Activated T-cell treated with anti-CD3 and anti-CD28 coated beads, Interleukin-2, amount 50 U/mL, for 24 hours (primary cell): Measurements from ENCODE around the gene HES2.

Experiments used
- DNase-seq: peaks from one replicate; pipeline ENCODE4 v3.0.0-alpha.2; 2020
- H3K27ac Mint-ChIP-seq: 2 replicates; pipeline ENCODE4 v1.8.0; 2020; ENCODE audit warnings: mild to moderate bottlenecking, mixed read lengths
- H3K27me3 Mint-ChIP-seq: 2 replicates; pipeline ENCODE4 v1.8.0; 2020; ENCODE audit warnings: mixed read lengths
- H3K36me3 Mint-ChIP-seq: 2 replicates; pipeline ENCODE4 v1.8.0; 2020; ENCODE audit warnings: low read depth, mixed read lengths
- H3K4me1 Mint-ChIP-seq: 2 replicates; pipeline ENCODE4 v1.8.0; 2020; ENCODE audit warnings: low read depth, mixed read lengths
- H3K4me3 Mint-ChIP-seq: 2 replicates; pipeline ENCODE4 v1.8.0; 2020; ENCODE audit warnings: mild to moderate bottlenecking, moderate library complexity, mixed read lengths
- H3K9me3 Mint-ChIP-seq: 2 replicates; pipeline ENCODE4 v1.8.0; 2020; ENCODE audit warnings: mixed read lengths

Gene HES2

DNA sequence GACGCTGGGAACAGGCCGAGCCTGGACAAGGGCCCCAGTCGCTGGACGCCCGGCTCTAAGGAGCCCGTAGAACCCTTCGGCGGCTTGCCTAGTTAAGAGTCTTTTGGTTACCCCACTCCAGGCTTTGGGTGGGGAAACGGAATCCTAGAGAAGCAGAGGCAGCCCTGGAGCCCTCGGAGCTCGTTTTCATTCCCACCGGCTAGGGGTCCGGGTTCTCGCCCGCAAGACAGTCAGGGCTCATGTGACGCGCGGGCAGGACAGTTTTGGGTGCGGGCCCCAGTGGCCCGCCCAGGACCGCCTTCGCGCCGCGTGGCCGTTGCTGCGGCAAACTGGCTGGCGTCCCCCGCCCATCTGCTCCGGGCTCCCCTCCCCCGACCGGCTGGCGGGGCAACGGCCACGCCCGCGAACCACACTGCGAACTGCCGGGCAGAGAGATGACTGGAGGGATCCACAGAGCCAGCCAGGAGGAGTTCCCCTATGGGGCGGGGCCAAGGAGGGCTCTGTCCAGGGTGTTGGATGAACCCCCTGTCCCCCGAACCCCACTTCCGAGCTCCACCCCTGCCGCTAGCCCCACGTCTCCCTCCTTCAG is 829 bp upstream of the HES2 start:
- H3K4me3 Mint-ChIP-seq = no peak overlapping the region
- peaks cover 15% of the 10 kb centered on the region for H3K4me1 Mint-ChIP-seq

DNA sequence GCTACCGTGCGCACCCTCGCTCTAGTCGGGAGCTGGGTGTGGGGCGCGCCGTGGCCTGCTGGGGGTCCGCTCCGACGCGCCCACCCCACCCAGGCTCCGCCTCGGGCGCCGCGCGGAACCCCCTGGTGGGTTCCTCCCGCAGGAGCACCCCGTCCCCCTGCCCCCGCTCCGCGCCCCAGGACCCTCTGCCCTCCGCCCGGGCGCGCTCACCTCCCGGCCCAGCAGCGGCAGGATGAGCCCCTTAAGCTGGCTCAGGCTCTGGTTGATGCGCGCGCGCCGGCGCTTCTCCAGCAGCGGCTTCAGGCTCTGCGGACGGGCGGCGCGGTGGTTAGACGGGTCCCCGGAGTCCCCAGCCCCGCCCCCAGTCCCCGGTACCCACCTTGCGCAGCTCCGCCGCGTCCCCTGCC is 319 bp downstream of the HES2 start:
- Mint-ChIP-seq H3K9me3 (no peaks in the 10 kb centered on the region), H3K36me3 (no peaks in the 10 kb centered on the region), H3K4me1 (peaks cover 24% of the 10 kb centered on the region), H3K27me3 (peaks cover 89% of the 10 kb centered on the region), H3K4me3 (no peak overlapping the region), H3K27ac (no peak overlapping the region)
- no peak for DNase-seq

More for the DNA sequence above, 829 bp upstream of the HES2 start:
- no peaks in the 10 kb centered on the region for H3K36me3 Mint-ChIP-seq
- H3K9me3 Mint-ChIP-seq = no peaks in the 10 kb centered on the region
- no peak for DNase-seq
- no peak overlapping the region for H3K27ac Mint-ChIP-seq
- H3K27me3 Mint-ChIP-seq = peaks cover 83% of the 10 kb centered on the region

DNA sequence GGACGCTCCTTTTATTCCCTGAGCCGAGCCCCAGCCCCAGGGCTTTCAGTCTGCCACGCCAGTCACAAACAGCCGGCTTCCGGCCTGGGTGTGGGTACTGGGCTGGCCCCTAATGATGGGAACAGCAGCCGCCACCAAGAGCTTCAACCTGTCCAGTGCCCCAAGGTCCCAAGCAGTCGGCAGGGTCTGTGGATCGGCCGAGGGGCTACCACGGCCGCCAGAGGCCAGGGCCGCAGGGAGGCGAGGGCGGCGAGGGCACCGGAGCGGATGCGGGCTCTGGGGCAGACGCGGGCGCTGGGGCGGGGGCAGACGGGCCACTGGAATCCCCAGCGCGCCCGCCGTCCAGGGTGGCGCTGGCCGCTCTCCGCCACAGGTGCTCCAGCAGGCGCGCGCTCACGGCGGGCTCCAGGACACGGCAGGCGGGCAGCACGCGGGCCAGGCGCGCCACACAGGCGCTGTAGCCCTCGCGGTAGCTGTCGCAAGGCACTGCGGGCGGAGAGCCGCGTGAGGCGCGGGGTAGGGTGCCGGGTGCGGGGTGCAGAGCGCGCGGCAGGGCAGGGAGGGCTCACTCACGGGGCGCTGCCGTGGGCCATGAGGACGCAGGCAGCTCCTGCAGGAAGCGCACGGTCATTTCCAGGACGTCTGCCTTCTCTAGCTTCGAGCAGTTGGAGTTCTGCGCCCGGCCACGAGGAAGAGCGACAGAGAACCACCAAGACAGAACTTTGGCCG is 887 bp downstream of the HES2 start:
- Mint-ChIP-seq H3K27ac (no peak overlapping the region), H3K27me3 (peaks cover 89% of the 10 kb centered on the region), H3K4me3 (no peak overlapping the region), H3K36me3 (no peaks in the 10 kb centered on the region), H3K4me1 (peaks cover 21% of the 10 kb centered on the region), H3K9me3 (no peaks in the 10 kb centered on the region)
- no peak for DNase-seq

DNA sequence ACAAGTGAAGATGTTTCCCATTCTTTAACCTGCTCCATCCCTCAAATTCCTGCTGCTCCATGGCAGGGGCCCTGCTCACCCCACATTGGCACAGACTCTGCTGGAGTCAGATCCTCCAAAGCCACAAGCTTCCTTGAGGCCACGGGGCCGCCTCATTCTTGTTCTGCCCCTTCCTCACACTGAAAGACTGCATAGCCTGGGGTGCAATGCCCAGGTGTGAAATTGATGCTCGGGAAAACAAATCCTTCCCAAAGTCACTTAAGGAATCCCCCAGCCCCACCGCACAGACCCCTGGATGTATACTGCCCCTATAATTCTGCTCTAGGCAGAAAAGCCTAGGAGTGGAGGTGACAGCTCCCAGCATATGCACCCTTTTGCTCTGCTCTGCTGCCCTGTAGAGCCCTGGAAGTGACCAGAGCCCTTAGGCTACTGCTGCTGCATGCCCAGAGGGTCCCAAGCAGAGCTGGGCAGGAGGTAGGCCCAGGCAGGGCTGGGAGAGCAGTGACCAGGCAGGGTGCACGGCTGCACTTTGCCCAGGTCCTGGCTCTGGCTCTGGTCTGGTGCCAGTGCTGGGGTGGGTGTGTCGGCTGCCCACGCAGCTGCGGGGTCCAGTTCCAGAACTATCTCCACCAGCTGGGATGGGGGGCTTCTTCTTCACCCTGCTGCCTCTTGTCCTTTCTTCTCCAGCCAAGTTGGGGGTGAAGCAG is 1.6 kb downstream of the HES2 start:
- H3K4me3 Mint-ChIP-seq = no peak overlapping the region
- H3K36me3 Mint-ChIP-seq = no peaks in the 10 kb centered on the region
- H3K4me1 Mint-ChIP-seq = peaks cover 16% of the 10 kb centered on the region
- H3K9me3 Mint-ChIP-seq = no peaks in the 10 kb centered on the region
- no peak for DNase-seq
- H3K27me3 Mint-ChIP-seq = peaks cover 89% of the 10 kb centered on the region
- H3K27ac Mint-ChIP-seq = no peak overlapping the region

GRCh38 chr1:6416906-6417305 is 2.8 kb downstream of the HES2 start:
- Mint-ChIP-seq H3K27me3 (peaks cover 85% of the 10 kb centered on the region), H3K27ac (no peak overlapping the region), H3K4me1 (peaks cover 16% of the 10 kb centered on the region), H3K9me3 (no peaks in the 10 kb centered on the region), H3K36me3 (no peaks in the 10 kb centered on the region), H3K4me3 (no peak overlapping the region)
- DNase-seq = no peak

DNA sequence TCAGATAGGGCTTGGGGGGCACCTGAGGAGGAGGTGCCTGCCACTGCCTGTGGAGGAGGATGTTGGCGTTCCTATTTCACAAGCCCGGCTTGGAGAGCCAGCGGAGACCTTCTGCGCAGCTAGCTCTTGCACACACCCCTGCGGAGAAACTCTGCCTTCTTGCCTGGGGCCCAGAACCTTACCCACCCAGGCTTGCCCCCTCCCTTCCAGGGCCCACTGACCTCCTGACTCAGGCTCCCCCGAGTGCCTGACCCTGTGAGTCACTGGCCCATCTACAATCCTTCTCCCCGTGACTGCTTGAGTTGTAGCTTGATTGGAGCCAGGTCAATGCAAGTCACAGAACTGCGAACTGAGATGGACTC is 3.4 kb downstream of the HES2 start:
- Mint-ChIP-seq H3K27ac (no peak overlapping the region), H3K36me3 (no peaks in the 10 kb centered on the region), H3K4me3 (no peak overlapping the region), H3K27me3 (peaks cover 79% of the 10 kb centered on the region), H3K9me3 (no peaks in the 10 kb centered on the region), H3K4me1 (peaks cover 16% of the 10 kb centered on the region)
- no peak for DNase-seq

- Mint-ChIP-seq H3K27me3 (peaks cover 70% of the 10 kb centered on the region), H3K4me3 (no peak overlapping the region)
Measured at GRCh38 chr1:6414881-6415626, 4.7 kb downstream of the HES2 start.

GRCh38 chr1:6414443-6414844 is 5.3 kb downstream of the HES2 start:
- Mint-ChIP-seq H3K9me3 (no peaks in the 10 kb centered on the region), H3K27me3 (peaks cover 68% of the 10 kb centered on the region), H3K36me3 (no peaks in the 10 kb centered on the region), H3K4me1 (peaks cover 14% of the 10 kb centered on the region), H3K4me3 (no peak overlapping the region), H3K27ac (no peak overlapping the region)
- peak; percentile 64 for DNase-seq

More at GRCh38 chr1:6414881-6415626, 4.7 kb downstream of the HES2 start:
- no peaks in the 10 kb centered on the region for H3K9me3 Mint-ChIP-seq
- DNase-seq = no peak
- H3K27ac Mint-ChIP-seq = no peak overlapping the region
- H3K4me1 Mint-ChIP-seq = peaks cover 14% of the 10 kb centered on the region
- H3K36me3 Mint-ChIP-seq = no peaks in the 10 kb centered on the region

DNA sequence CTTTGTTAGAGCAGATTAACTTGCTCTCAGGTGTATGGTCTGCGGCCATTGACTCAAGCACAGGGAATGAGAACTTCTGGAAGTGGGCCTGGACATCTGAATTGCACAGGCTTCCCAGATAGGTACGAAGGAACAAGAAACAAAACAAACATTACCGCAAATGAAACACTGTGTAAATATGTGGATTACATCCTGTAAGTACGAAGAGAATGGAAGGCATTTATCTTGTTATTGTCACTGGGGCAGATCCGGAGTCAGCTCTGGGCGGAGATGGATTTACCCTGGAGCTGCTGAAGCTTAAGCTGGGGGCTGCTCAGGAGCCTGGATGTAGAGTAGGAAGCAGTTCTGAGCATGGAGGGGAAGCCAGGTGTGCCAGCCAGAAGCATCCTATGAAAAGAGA is 6.8 kb downstream of the HES2 start:
- peaks cover 56% of the 10 kb centered on the region for H3K27me3 Mint-ChIP-seq
- no peaks in the 10 kb centered on the region for H3K36me3 Mint-ChIP-seq
- DNase-seq = no peak
- H3K9me3 Mint-ChIP-seq = no peaks in the 10 kb centered on the region
- no peak overlapping the region for H3K27ac Mint-ChIP-seq
- no peak overlapping the region for H3K4me3 Mint-ChIP-seq
- peaks cover 12% of the 10 kb centered on the region for H3K4me1 Mint-ChIP-seq

- H3K4me1 Mint-ChIP-seq = peaks cover 12% of the 10 kb centered on the region
- no peaks in the 10 kb centered on the region for H3K36me3 Mint-ChIP-seq
- no peak overlapping the region for H3K27ac Mint-ChIP-seq
- peaks cover 31% of the 10 kb centered on the region for H3K27me3 Mint-ChIP-seq
- H3K9me3 Mint-ChIP-seq = no peaks in the 10 kb centered on the region
- no peak for DNase-seq
- H3K4me3 Mint-ChIP-seq = no peak overlapping the region
Measured at GRCh38 chr1:6410248-6410893, 9.3 kb downstream of the HES2 start.

GRCh38 chr1:6409733-6410132 is 10.0 kb downstream of the HES2 start:
- no peak overlapping the region for H3K27ac Mint-ChIP-seq
- peaks cover 6% of the 10 kb centered on the region for H3K4me1 Mint-ChIP-seq
- H3K27me3 Mint-ChIP-seq = peaks cover 25% of the 10 kb centered on the region
- H3K9me3 Mint-ChIP-seq = no peaks in the 10 kb centered on the region
- DNase-seq = no peak
- H3K36me3 Mint-ChIP-seq = no peaks in the 10 kb centered on the region
- H3K4me3 Mint-ChIP-seq = no peak overlapping the region

GRCh38 chr1:6409053-6409452 is 10.7 kb downstream of the HES2 start:
- Mint-ChIP-seq H3K27me3 (peaks cover 18% of the 10 kb centered on the region), H3K27ac (no peak overlapping the region), H3K4me3 (no peak overlapping the region), H3K4me1 (peaks cover 2% of the 10 kb centered on the region), H3K9me3 (no peaks in the 10 kb centered on the region), H3K36me3 (no peaks in the 10 kb centered on the region)
- DNase-seq = no peak

GRCh38 chr1:6408023-6408422 is 11.7 kb downstream of the HES2 start:
- Mint-ChIP-seq H3K9me3 (no peaks in the 10 kb centered on the region), H3K4me1 (peaks cover 3% of the 10 kb centered on the region), H3K36me3 (no peaks in the 10 kb centered on the region), H3K27ac (no peak overlapping the region), H3K27me3 (peaks cover 8% of the 10 kb centered on the region), H3K4me3 (no peak overlapping the region)
- no peak for DNase-seq

DNA sequence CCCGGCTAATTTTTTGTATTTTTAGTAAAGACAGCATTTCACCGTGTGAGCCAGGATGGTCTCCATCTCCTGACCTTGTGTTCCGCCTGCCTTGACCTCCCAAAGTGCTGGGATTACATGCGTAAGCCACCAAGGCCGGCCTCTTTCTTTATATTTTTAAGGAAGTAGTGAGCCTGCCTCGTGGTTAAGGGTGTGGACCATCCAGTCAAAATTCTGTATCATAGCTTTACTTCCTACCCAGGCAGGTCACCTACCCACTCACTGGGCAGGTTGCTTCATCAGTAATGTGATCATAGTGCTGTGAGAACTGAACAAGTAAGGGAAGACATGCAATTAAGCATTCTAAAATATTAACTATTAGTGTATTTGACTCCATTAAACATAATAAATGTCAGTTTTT is 18.0 kb downstream of the HES2 start:
- H3K36me3 Mint-ChIP-seq = no peaks in the 10 kb centered on the region
- H3K27me3 Mint-ChIP-seq = peaks cover 4% of the 10 kb centered on the region
- no peak for DNase-seq
- no peak overlapping the region for H3K27ac Mint-ChIP-seq
- no peaks in the 10 kb centered on the region for H3K9me3 Mint-ChIP-seq
- no peak overlapping the region for H3K4me3 Mint-ChIP-seq
- H3K4me1 Mint-ChIP-seq = peaks cover 3% of the 10 kb centered on the region
